Measurements from ENCODE around the gene STK39. TPM values are rescaled to one million over a fixed set of nuclear protein-coding genes. Genes with fewer than 3 reads are reported as not detected.
A peak's percentile ranks its signal among the peaks of the same experiment; 100 is the strongest.

Gene STK39
- total RNA-seq, 1 experiment from 2014 or later: 2.9 TPM

- H3K4me3 Mint-ChIP-seq (ENCODE audit: unreplicated experiment): no peak overlapping the region
- BruUV-seq (replicated peaks): no TSS peak
- Histone ChIP-seq H3K9me3 (no peaks in the 10 kb centered on the region), H3K4me3 (ENCODE audit: low read depth, low read length) (no peak overlapping the region), H3K4me1 (peaks cover 3% of the 10 kb centered on the region; the same call in 1 of the 2 replicates), H3K27me3 (replicated peaks; ENCODE audit: control insufficient read depth, insufficient read depth, low read length) (no peaks in the 10 kb centered on the region), H3K36me3 (ENCODE audit: control insufficient read depth, insufficient read depth, low read length) (no peaks in the 10 kb centered on the region)
- DNase-seq: no peak
- peak in 1 of 2 experiments; percentile 20 for TF ChIP-seq CTCF (IDR thresholded peaks at IDR 0.05; ENCODE audit: insufficient read depth in 1 of 2, low read depth in 1 of 2, low read length in 1 of 2, severe bottlenecking in 1 of 2, unreplicated experiment in 1 of 2)
- no peaks in the 10 kb centered on the region for H3K4me1 Mint-ChIP-seq (ENCODE audit: low read depth, unreplicated experiment)
- ChIA-PET POLR2A (no interaction called here), CTCF (interaction anchor here (1.0 kb wide), 1 partner anchor 133 kb away, joined by 7 read pairs; no protein-coding TSS in a partner anchor)
- H3K36me3 Mint-ChIP-seq (ENCODE audit: insufficient read depth, unreplicated experiment): no peaks in the 10 kb centered on the region
- no peak overlapping the region for H3K27ac Mint-ChIP-seq (ENCODE audit: unreplicated experiment)
- peaks cover 3% of the 10 kb centered on the region for H3K27me3 Mint-ChIP-seq (ENCODE audit: insufficient read depth, unreplicated experiment)
- no peaks in the 10 kb centered on the region for H3K9me3 Mint-ChIP-seq (ENCODE audit: unreplicated experiment)
- intact Hi-C loops (cut with micrococcal nuclease; ENCODE audit: unreplicated experiment): loop anchor here (1.0 to 2.0 kb wide), 2 partner anchors 132 to 157 kb away; no protein-coding TSS in a partner anchor
These were observed 46.4 kb upstream of the STK39 start for GRCh38 chr2:168293766-168294165.

- peaks cover 3% of the 10 kb centered on the region; the same call in 1 of the 2 replicates for H3K4me1 ChIP-seq
- H3K27me3 Mint-ChIP-seq (ENCODE audit: insufficient read depth, unreplicated experiment): no peaks in the 10 kb centered on the region
- H3K4me1 Mint-ChIP-seq (ENCODE audit: low read depth, unreplicated experiment): no peaks in the 10 kb centered on the region
- H3K9me3 Mint-ChIP-seq (ENCODE audit: unreplicated experiment): no peaks in the 10 kb centered on the region
- no peak overlapping the region for H3K4me3 ChIP-seq (ENCODE audit: low read depth, low read length)
- ChIA-PET POLR2A (no interaction called here), CTCF (no interaction called here)
- H3K27me3 ChIP-seq (replicated peaks; ENCODE audit: control insufficient read depth, insufficient read depth, low read length): no peaks in the 10 kb centered on the region
- BruUV-seq (replicated peaks): no TSS peak
- H3K4me3 Mint-ChIP-seq (ENCODE audit: unreplicated experiment): no peak overlapping the region
- no peaks in the 10 kb centered on the region for H3K9me3 ChIP-seq
- no peak for TF ChIP-seq CTCF (IDR thresholded peaks at IDR 0.05; ENCODE audit: insufficient read depth in 1 of 2, low read depth in 1 of 2, low read length in 1 of 2, severe bottlenecking in 1 of 2, unreplicated experiment in 1 of 2)
- intact Hi-C loops (cut with micrococcal nuclease; ENCODE audit: unreplicated experiment): no loop called here
- H3K27ac Mint-ChIP-seq (ENCODE audit: unreplicated experiment): no peak overlapping the region
- no peak for DNase-seq
- no peaks in the 10 kb centered on the region for H3K36me3 Mint-ChIP-seq (ENCODE audit: insufficient read depth, unreplicated experiment)
- no peaks in the 10 kb centered on the region for H3K36me3 ChIP-seq (ENCODE audit: control insufficient read depth, insufficient read depth, low read length)
These were observed 43.0 kb upstream of the STK39 start for GRCh38 chr2:168290391-168290790.

GRCh38 chr2:168289880-168290279 is 42.5 kb upstream of the STK39 start:
- H3K27ac Mint-ChIP-seq (ENCODE audit: unreplicated experiment): no peak overlapping the region
- no peak overlapping the region for H3K4me3 Mint-ChIP-seq (ENCODE audit: unreplicated experiment)
- ChIA-PET POLR2A (interaction anchor here (0.5 kb wide), 1 partner anchor 1311 kb away, joined by 5 read pairs; no protein-coding TSS in a partner anchor), CTCF (no interaction called here)
- no peak overlapping the region for H3K4me3 ChIP-seq (ENCODE audit: low read depth, low read length)
- no peaks in the 10 kb centered on the region for H3K9me3 ChIP-seq
- no TSS peak for BruUV-seq (replicated peaks)
- no peaks in the 10 kb centered on the region for H3K4me1 Mint-ChIP-seq (ENCODE audit: low read depth, unreplicated experiment)
- no peak for DNase-seq
- no peaks in the 10 kb centered on the region for H3K36me3 Mint-ChIP-seq (ENCODE audit: insufficient read depth, unreplicated experiment)
- no peaks in the 10 kb centered on the region for H3K27me3 Mint-ChIP-seq (ENCODE audit: insufficient read depth, unreplicated experiment)
- intact Hi-C loops (cut with micrococcal nuclease; ENCODE audit: unreplicated experiment): no loop called here
- no peaks in the 10 kb centered on the region for H3K9me3 Mint-ChIP-seq (ENCODE audit: unreplicated experiment)
- no peak for TF ChIP-seq CTCF (IDR thresholded peaks at IDR 0.05; ENCODE audit: insufficient read depth in 1 of 2, low read depth in 1 of 2, low read length in 1 of 2, severe bottlenecking in 1 of 2, unreplicated experiment in 1 of 2)
- peaks cover 3% of the 10 kb centered on the region; the same call in 1 of the 2 replicates for H3K4me1 ChIP-seq
- no peaks in the 10 kb centered on the region for H3K27me3 ChIP-seq (replicated peaks; ENCODE audit: control insufficient read depth, insufficient read depth, low read length)
- H3K36me3 ChIP-seq (ENCODE audit: control insufficient read depth, insufficient read depth, low read length): no peaks in the 10 kb centered on the region

All from Caco-2 (cell line).